Caco-2 (cell line): ENCODE results near the gene DESI2. TPM values are rescaled to one million over a fixed set of nuclear protein-coding genes. Genes with fewer than 3 reads are reported as not detected.
"Not testable (repeated sequence)": the region's sequence is repeated elsewhere in the genome, so short reads cannot be mapped to it uniquely, and the experiment has no call there.

ENCODE experiments used
- BruUV-seq: library from RNA; stranded (reverse); fragments of 400-500 nt; replicated peaks from 2 replicates; lab custom pipeline; 2021; lab: Mats Ljungman, UMichigan
- CTCF ChIA-PET: fragments of 300-600 bp; sonication (Branson Sonifier 250); formaldehyde crosslinking; loops from one replicate; lab custom pipeline; 2022; ENCODE audit warnings: antibody characterized with exemption; lab: Charles Lee
- POLR2A ChIA-PET: fragments of 300-600 bp; sonication (Branson Sonifier 250); formaldehyde crosslinking; loops from one replicate; lab custom pipeline; 2022; ENCODE audit warnings: antibody characterized with exemption; lab: Charles Lee
- DNase-seq, 2 experiments: peaks; one replicate each; pipeline versions ENCODE4 v3.0.0 to v3.0.0-alpha.2; 2020 to 2022
- H3K27me3 ChIP-seq: replicated peaks from 2 replicates; pipeline ENCODE4 v1.6.0; 2011; ENCODE audit warnings: low read length; ENCODE audit not compliant: control insufficient read depth, insufficient read depth
- H3K36me3 ChIP-seq: 2 replicates; pipeline ENCODE4 v1.5.1; 2011; ENCODE audit warnings: low read length; ENCODE audit not compliant: control insufficient read depth, insufficient read depth
- H3K4me1 ChIP-seq: fragments of 250-450 bp; sonication (Bioruptor Pico); 2 replicates; pipeline ENCODE4 v1.5.1; 2020; ENCODE audit warnings: mild to moderate bottlenecking
- H3K4me3 ChIP-seq: 2 replicates; pipeline ENCODE4 v1.5.1; 2011; ENCODE audit warnings: low read depth, mild to moderate bottlenecking, control low read depth, low read length
- H3K9me3 ChIP-seq: fragments of 250-450 bp; sonication (Bioruptor Pico); 2 replicates; pipeline ENCODE4 v1.5.1; 2020; ENCODE audit warnings: mild to moderate bottlenecking, moderate library complexity
- H3K27ac Mint-ChIP-seq: one replicate; pipeline ENCODE4 v1.8.0; 2022; ENCODE audit warnings: mixed read lengths; ENCODE audit not compliant: unreplicated experiment
- H3K27me3 Mint-ChIP-seq: one replicate; pipeline ENCODE4 v1.8.0; 2022; ENCODE audit warnings: mixed read lengths; ENCODE audit not compliant: insufficient read depth, unreplicated experiment
- H3K36me3 Mint-ChIP-seq: one replicate; pipeline ENCODE4 v1.8.0; 2022; ENCODE audit warnings: mild to moderate bottlenecking, mixed read lengths; ENCODE audit not compliant: insufficient read depth, unreplicated experiment
- H3K4me1 Mint-ChIP-seq: one replicate; pipeline ENCODE4 v1.8.0; 2022; ENCODE audit warnings: low read depth, mixed read lengths; ENCODE audit not compliant: unreplicated experiment
- H3K4me3 Mint-ChIP-seq: one replicate; pipeline ENCODE4 v1.8.0; 2022; ENCODE audit warnings: mild to moderate bottlenecking, moderate library complexity, mixed read lengths; ENCODE audit not compliant: unreplicated experiment
- H3K9me3 Mint-ChIP-seq: one replicate; pipeline ENCODE4 v1.8.0; 2022; ENCODE audit warnings: mixed read lengths; ENCODE audit not compliant: unreplicated experiment
- CTCF ChIP-seq, 2 experiments: fragments of 200-600 bp in 1 of 2; IDR thresholded peaks; 1 replicate in 1 of 2; 2 replicates in 1 of 2; pipeline versions ENCODE4 v1.5.1 to v1.8.0; 2011 to 2022; ENCODE audit warnings: antibody characterized with exemption in 1 of 2, control low read depth in 1 of 2, inconsistent platforms in 1 of 2, low read depth in 1 of 2, low read length in 1 of 2, mild to moderate bottlenecking in 1 of 2, moderate library complexity in 1 of 2; ENCODE audit not compliant: insufficient read depth in 1 of 2, severe bottlenecking in 1 of 2, unreplicated experiment in 1 of 2
- intact Hi-C: fragments of 100-400 bp; cut with micrococcal nuclease; formaldehyde crosslinking; loops from one replicate; pipeline ENCODE4 v1.10.0; 2022; ENCODE audit not compliant: unreplicated experiment
- total RNA-seq: library from RNA; stranded (reverse); gene quantifications from 2 replicates; pipeline ENCODE4 v1.2.3, GENCODE V29; 2022

The DESI2 gene
- total RNA-seq, 1 experiment from 2014 or later = 47.7 TPM

DNA sequence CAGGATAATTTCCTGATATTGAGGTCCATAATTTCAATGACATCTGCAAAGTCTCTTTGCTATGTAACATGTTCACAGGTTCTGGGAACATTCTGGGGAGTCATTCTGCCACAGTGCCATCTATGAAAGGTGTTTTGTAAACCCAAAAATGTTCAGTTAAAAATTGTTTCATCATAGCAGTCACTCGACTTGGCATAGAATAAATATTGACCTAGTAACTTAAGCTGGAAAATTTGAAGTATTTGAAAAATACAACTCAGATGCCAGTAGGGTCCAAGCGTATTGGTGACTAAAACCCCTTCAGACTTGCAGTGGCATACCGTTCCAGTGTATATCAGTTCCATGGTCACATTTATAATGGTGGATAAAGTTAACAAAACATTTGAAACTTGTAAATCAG lies 6.8 kb downstream of the DESI2 start:
- ChIA-PET CTCF (no interaction called here), POLR2A (no interaction called here)

GRCh38 chr1:244660595-244660994 lies 7.7 kb downstream of the DESI2 start:
- no peaks in the 10 kb centered on the region for H3K9me3 Mint-ChIP-seq
- H3K27ac Mint-ChIP-seq = no peak overlapping the region
- Histone ChIP-seq H3K36me3 (peaks cover 2% of the 10 kb centered on the region; the same call in 1 of the 2 replicates), H3K4me1 (peaks cover 28% of the 10 kb centered on the region), H3K9me3 (peaks cover 10% of the 10 kb centered on the region; the same call in 1 of the 2 replicates), H3K27me3 (no peaks in the 10 kb centered on the region), H3K4me3 (no peak overlapping the region)
- no peaks in the 10 kb centered on the region for H3K27me3 Mint-ChIP-seq
- ChIA-PET POLR2A (no interaction called here), CTCF (no interaction called here)
- H3K4me1 Mint-ChIP-seq = peaks cover 16% of the 10 kb centered on the region
- intact Hi-C loops = no loop called here
- H3K4me3 Mint-ChIP-seq = no peak overlapping the region
- BruUV-seq = no TSS peak
- no peak for TF ChIP-seq CTCF (IDR thresholded peaks at IDR 0.05; ENCODE audit: insufficient read depth in 1 of 2, low read depth in 1 of 2, low read length in 1 of 2, severe bottlenecking in 1 of 2, unreplicated experiment in 1 of 2)
- peaks cover 31% of the 10 kb centered on the region for H3K36me3 Mint-ChIP-seq
- no peak for DNase-seq

More for the DNA sequence above, 6.8 kb downstream of the DESI2 start:
- Histone ChIP-seq H3K4me3 (no peak overlapping the region), H3K9me3 (peaks cover 10% of the 10 kb centered on the region; the same call in 1 of the 2 replicates), H3K4me1 (peaks cover 36% of the 10 kb centered on the region), H3K27me3 (no peaks in the 10 kb centered on the region), H3K36me3 (peaks cover 2% of the 10 kb centered on the region; the same call in 1 of the 2 replicates)
- no TSS peak for BruUV-seq
- intact Hi-C loops = no loop called here
- TF ChIP-seq CTCF (IDR thresholded peaks at IDR 0.05; ENCODE audit: insufficient read depth in 1 of 2, low read depth in 1 of 2, low read length in 1 of 2, severe bottlenecking in 1 of 2, unreplicated experiment in 1 of 2) = no peak
- Mint-ChIP-seq H3K4me1 (peaks cover 16% of the 10 kb centered on the region), H3K27me3 (no peaks in the 10 kb centered on the region), H3K9me3 (no peaks in the 10 kb centered on the region), H3K27ac (no peak overlapping the region), H3K36me3 (peaks cover 31% of the 10 kb centered on the region), H3K4me3 (no peak overlapping the region)
- no peak for DNase-seq

- H3K36me3 ChIP-seq, H3K27me3 ChIP-seq, H3K4me3 ChIP-seq, H3K27ac Mint-ChIP-seq, CTCF ChIA-PET, H3K4me3 Mint-ChIP-seq, intact Hi-C loops, H3K9me3 Mint-ChIP-seq, DNase-seq, H3K27me3 Mint-ChIP-seq, POLR2A ChIA-PET, BruUV-seq: not testable (repeated sequence)
- peaks cover 10% of the 10 kb centered on the region; the same call in 1 of the 2 replicates for H3K9me3 ChIP-seq
- peaks cover 20% of the 10 kb centered on the region for H3K4me1 ChIP-seq
- Mint-ChIP-seq H3K36me3 (peaks cover 29% of the 10 kb centered on the region), H3K4me1 (peaks cover 16% of the 10 kb centered on the region)
These were observed 8.8 kb downstream of the DESI2 start for GRCh38 chr1:244661569-244662312.
